Sigmoid colon (tissue), 7 donors: Measurements from ENCODE around the gene LHFPL2. TPM values are rescaled to one million over a fixed set of nuclear protein-coding genes. Genes with fewer than 3 reads are reported as not detected.
A peak's percentile ranks its signal among the peaks of the same experiment; 100 is the strongest.

ENCODE experiments used
- DNase-seq: peaks from one replicate; pipeline ENCODE4 v3.0.0-alpha.2; 2019
- H3K27ac ChIP-seq, 4 donors: fragments of 200-600 bp; sonication (generic); one replicate each; pipeline ENCODE4 v1.5.1; 2016 to 2019; ENCODE audit warnings: mild to moderate bottlenecking in 1 of 4
- H3K27me3 ChIP-seq, 3 donors: fragments of 200-600 bp; sonication (generic); one replicate each; pipeline ENCODE4 v1.5.1; 2019; ENCODE audit warnings: mild to moderate bottlenecking in 1 of 3
- H3K36me3 ChIP-seq, 4 donors: fragments of 200-600 bp; sonication (generic); one replicate each; pipeline ENCODE4 v1.5.1; 2016 to 2019
- H3K4me1 ChIP-seq, 4 donors: fragments of 200-600 bp; sonication (generic); one replicate each; pipeline ENCODE4 v1.5.1; 2017 to 2019
- H3K4me3 ChIP-seq, 4 donors: fragments of 200-600 bp; sonication (generic); one replicate each; pipeline ENCODE4 v1.5.1; 2017 to 2019; ENCODE audit warnings: mild to moderate bottlenecking in 2 of 4, moderate library complexity in 1 of 4
- H3K9me3 ChIP-seq, 4 donors: fragments of 200-600 bp in 3 of 4; sonication (generic) in 3 of 4; one replicate each; pipeline versions ENCODE4 v1.5.1 to v1.6.1; 2013 to 2019
- EP300 ChIP-seq, 4 donors: sonication (generic); formaldehyde crosslinking; IDR thresholded peaks; one replicate each; pipeline ENCODE4 v1.6.1; 2017; ENCODE audit warnings: antibody characterized with exemption in 4 of 4
- POLR2A ChIP-seq, 2 donors: fragments of 450-650 bp; IDR thresholded peaks; one replicate each; pipeline ENCODE4 v1.6.1; 2016; ENCODE audit warnings: antibody characterized with exemption in 2 of 2, mild to moderate bottlenecking in 2 of 2, moderate library complexity in 2 of 2
- POLR2AphosphoS5 ChIP-seq, 4 donors: sonication (generic); formaldehyde crosslinking; IDR thresholded peaks; one replicate each; pipeline ENCODE4 v1.6.1; 2017; ENCODE audit warnings: antibody characterized with exemption in 4 of 4
- WGBS, 2 donors: extraction: QIAGEN DNeasy Blood & Tissue Kit; methylation state at CpG; one replicate each; pipeline ENCODE4 v1.1.7; 2013; 5-methylcytosine and 5-hydroxymethylcytosine counted together
- intact Hi-C: fragments of 100-400 bp; cut with DNase I; formaldehyde crosslinking; loops from one replicate; pipeline ENCODE4 v1.15.1; 2023
- polyA plus RNA-seq, 3 donors: library from polyadenylated mRNA; stranded (reverse); fragments of 200-250 nt; gene quantifications; one replicate each; pipeline ENCODE4 v1.2.3, GENCODE V29; 2013
- total RNA-seq, 4 donors: library from RNA; depleted of rRNA; stranded (reverse); fragments of >200 nt; gene quantifications; one replicate each; pipeline ENCODE4 v1.1.0, GENCODE V29; 2016
- TF ChIP-seq, protein P1 (sequence below), 4 experiments: fragments of 450-650 bp in 3 of 4; fragments of 200-600 bp in 1 of 4; IDR thresholded peaks; one replicate each; pipeline ENCODE4 v1.5.1; 2016 to 2019; ENCODE audit warnings: antibody characterized with exemption in 4 of 4, mild to moderate bottlenecking in 3 of 4, moderate library complexity in 2 of 4
- donor health status: healthy with polysubstance abuse.
- donor health status: Bipolar disorder and iron deficiency.
- donor health status: healthy.

LHFPL2 gene
- total and polyA plus RNA-seq, 7 donors = 10.8 to 34.9 (median 21.4) TPM

GRCh38 chr5:78547731-78548615, 100.6 kb downstream of the LHFPL2 start:
- peak; percentile 96 for DNase-seq
- WGBS, 2 donors = 73 to 84% methylated on average over 21 of the region's 21 CpGs
- peaks cover 0 to 52% (median 33%) of the 10 kb centered on the region in 4 donors for H3K4me1 ChIP-seq
- H3K4me3 ChIP-seq = no peak overlapping the region
- H3K36me3 ChIP-seq = no peaks in the 10 kb centered on the region
- no peaks in the 10 kb centered on the region for H3K27me3 ChIP-seq
- TF ChIP-seq POLR2AphosphoS5 (IDR thresholded peaks at IDR 0.05) = peak; percentile 59 to 76 (median 65)
- peak in 1 of 4 donors; percentile 36 for TF ChIP-seq EP300 (IDR thresholded peaks at IDR 0.05)
- TF ChIP-seq, protein P1, sequence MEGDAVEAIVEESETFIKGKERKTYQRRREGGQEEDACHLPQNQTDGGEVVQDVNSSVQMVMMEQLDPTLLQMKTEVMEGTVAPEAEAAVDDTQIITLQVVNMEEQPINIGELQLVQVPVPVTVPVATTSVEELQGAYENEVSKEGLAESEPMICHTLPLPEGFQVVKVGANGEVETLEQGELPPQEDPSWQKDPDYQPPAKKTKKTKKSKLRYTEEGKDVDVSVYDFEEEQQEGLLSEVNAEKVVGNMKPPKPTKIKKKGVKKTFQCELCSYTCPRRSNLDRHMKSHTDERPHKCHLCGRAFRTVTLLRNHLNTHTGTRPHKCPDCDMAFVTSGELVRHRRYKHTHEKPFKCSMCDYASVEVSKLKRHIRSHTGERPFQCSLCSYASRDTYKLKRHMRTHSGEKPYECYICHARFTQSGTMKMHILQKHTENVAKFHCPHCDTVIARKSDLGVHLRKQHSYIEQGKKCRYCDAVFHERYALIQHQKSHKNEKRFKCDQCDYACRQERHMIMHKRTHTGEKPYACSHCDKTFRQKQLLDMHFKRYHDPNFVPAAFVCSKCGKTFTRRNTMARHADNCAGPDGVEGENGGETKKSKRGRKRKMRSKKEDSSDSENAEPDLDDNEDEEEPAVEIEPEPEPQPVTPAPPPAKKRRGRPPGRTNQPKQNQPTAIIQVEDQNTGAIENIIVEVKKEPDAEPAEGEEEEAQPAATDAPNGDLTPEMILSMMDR (IDR thresholded peaks at IDR 0.05) = no peak
- H3K9me3 ChIP-seq = no peaks in the 10 kb centered on the region
- intact Hi-C loops = loop anchor here (10.0 kb wide), 1 partner anchor 217 kb away; no protein-coding TSS in a partner anchor
- peak overlapping the region; percentile 65 to 77 (median 74) for H3K27ac ChIP-seq

DNA sequence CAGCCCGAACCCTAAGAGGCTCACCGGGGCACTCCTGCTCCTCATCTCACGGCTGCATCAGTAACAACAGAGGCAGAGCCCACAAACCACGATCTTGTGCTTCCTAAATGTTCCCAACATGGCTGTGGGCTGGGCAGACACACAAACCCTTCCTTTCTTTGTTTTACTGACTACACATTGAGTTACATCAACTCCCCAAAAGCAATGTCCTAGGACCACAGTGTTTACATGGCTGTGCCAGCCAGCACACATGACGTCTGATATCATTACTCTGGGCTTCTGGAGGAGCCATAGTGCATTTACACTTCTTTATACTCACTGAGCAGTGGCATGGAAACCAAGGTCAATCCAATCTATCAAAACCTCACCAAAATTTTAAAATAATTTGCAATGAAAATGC, 101.4 kb downstream of the LHFPL2 start:
- peaks cover 0 to 60% (median 37%) of the 10 kb centered on the region in 4 donors for H3K4me1 ChIP-seq
- intact Hi-C loops = loop anchor here (10.0 kb wide), 1 partner anchor 218 kb away; no protein-coding TSS in a partner anchor
- no peaks in the 10 kb centered on the region for H3K36me3 ChIP-seq
- DNase-seq = peak; percentile 83
- no peaks in the 10 kb centered on the region for H3K27me3 ChIP-seq
- H3K9me3 ChIP-seq = no peaks in the 10 kb centered on the region
- 68 to 78% methylated on average over 5 of the region's 5 CpGs for WGBS, 2 donors
- H3K27ac ChIP-seq = peak overlapping the region; percentile 65 to 77 (median 74)
- no peak overlapping the region for H3K4me3 ChIP-seq
- peak in 2 of 4 donors; percentile 25 to 81 for TF ChIP-seq EP300 (IDR thresholded peaks at IDR 0.05)
- TF ChIP-seq, protein P1 (IDR thresholded peaks at IDR 0.05) = no peak
- TF ChIP-seq POLR2A (IDR thresholded peaks at IDR 0.05) = no peak
- TF ChIP-seq POLR2AphosphoS5 (IDR thresholded peaks at IDR 0.05) = peak; percentile 45 to 65 (median 54)

GRCh38 chr5:78546276-78546996, 102.1 kb downstream of the LHFPL2 start:
- intact Hi-C loops = loop anchor here (10.0 kb wide), 1 partner anchor 218 kb away; no protein-coding TSS in a partner anchor
- WGBS, 2 donors = 84 to 89% methylated on average over 8 of the region's 8 CpGs
- DNase-seq = peak; percentile 15
- Histone ChIP-seq H3K4me1 (peaks cover 0 to 66% (median 42%) of the 10 kb centered on the region in 4 donors), H3K27ac (peak overlapping the region; percentile 65 to 77 (median 74)), H3K9me3 (no peaks in the 10 kb centered on the region), H3K36me3 (no peaks in the 10 kb centered on the region), H3K27me3 (no peaks in the 10 kb centered on the region), H3K4me3 (no peak overlapping the region)
- TF ChIP-seq, protein P1 (IDR thresholded peaks at IDR 0.05) = no peak
- TF ChIP-seq EP300 (IDR thresholded peaks at IDR 0.05) = no peak

DNA sequence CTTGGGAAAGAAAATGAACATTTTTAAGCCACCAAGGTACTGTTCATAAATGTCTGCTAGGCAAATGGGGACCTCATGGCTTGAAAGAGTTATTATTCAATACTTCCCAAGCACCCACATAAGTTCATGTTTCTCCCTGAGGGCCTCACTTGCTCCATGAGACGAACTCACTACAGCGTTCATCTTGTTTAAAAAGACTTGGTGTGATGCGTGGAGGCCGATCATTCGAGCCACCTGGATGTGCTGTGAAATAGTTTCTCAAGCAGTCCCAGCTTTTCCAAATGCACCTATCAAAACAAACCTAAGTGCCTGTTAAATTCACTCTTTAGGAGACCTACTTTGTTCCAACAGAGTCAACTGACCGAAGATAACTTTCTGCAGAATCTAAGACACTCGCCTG, 103.2 kb downstream of the LHFPL2 start:
- no peaks in the 10 kb centered on the region for H3K36me3 ChIP-seq
- TF ChIP-seq EP300 (IDR thresholded peaks at IDR 0.05) (no peak), POLR2AphosphoS5 (IDR thresholded peaks at IDR 0.05) (no peak), POLR2A (IDR thresholded peaks at IDR 0.05) (no peak)
- TF ChIP-seq, protein P1 (IDR thresholded peaks at IDR 0.05) = no peak
- intact Hi-C loops = loop anchor here (10.0 kb wide), 1 partner anchor 219 kb away; no protein-coding TSS in a partner anchor
- H3K4me3 ChIP-seq = no peak overlapping the region
- H3K27me3 ChIP-seq = no peaks in the 10 kb centered on the region
- peaks cover 0 to 75% (median 49%) of the 10 kb centered on the region in 4 donors for H3K4me1 ChIP-seq
- peak; percentile 17 for DNase-seq
- 82 to 88% methylated on average over 7 of the region's 7 CpGs for WGBS, 2 donors
- H3K9me3 ChIP-seq = no peaks in the 10 kb centered on the region
- peak overlapping the region in 2 of 4 donors; percentile 76 to 77 for H3K27ac ChIP-seq
